ENCODE results near the gene KLHL29.

- TF ChIP-seq YY1 (IDR thresholded peaks at IDR 0.05; ENCODE audit: low read depth) (no peak), EGR1 (IDR thresholded peaks at IDR 0.05) (no peak), EP300 (IDR thresholded peaks at IDR 0.05; ENCODE audit: borderline replicate concordance) (no peak), TAF1 (IDR thresholded peaks at IDR 0.05; ENCODE audit: low read depth) (no peak), CREB1 (IDR thresholded peaks at IDR 0.05; ENCODE audit: low read depth) (no peak)
- TF ChIP-seq, protein P1, sequence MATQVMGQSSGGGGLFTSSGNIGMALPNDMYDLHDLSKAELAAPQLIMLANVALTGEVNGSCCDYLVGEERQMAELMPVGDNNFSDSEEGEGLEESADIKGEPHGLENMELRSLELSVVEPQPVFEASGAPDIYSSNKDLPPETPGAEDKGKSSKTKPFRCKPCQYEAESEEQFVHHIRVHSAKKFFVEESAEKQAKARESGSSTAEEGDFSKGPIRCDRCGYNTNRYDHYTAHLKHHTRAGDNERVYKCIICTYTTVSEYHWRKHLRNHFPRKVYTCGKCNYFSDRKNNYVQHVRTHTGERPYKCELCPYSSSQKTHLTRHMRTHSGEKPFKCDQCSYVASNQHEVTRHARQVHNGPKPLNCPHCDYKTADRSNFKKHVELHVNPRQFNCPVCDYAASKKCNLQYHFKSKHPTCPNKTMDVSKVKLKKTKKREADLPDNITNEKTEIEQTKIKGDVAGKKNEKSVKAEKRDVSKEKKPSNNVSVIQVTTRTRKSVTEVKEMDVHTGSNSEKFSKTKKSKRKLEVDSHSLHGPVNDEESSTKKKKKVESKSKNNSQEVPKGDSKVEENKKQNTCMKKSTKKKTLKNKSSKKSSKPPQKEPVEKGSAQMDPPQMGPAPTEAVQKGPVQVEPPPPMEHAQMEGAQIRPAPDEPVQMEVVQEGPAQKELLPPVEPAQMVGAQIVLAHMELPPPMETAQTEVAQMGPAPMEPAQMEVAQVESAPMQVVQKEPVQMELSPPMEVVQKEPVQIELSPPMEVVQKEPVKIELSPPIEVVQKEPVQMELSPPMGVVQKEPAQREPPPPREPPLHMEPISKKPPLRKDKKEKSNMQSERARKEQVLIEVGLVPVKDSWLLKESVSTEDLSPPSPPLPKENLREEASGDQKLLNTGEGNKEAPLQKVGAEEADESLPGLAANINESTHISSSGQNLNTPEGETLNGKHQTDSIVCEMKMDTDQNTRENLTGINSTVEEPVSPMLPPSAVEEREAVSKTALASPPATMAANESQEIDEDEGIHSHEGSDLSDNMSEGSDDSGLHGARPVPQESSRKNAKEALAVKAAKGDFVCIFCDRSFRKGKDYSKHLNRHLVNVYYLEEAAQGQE (IDR thresholded peaks at IDR 0.05; ENCODE audit: low read depth) = no peak
Measured at GRCh38 chr2:23526835-23527790, 142.1 kb downstream of the KLHL29 start.

Data from Ishikawa (cell line).